Retinal pigment epithelial cell (primary cell): ENCODE measurements around the gene SAE1.

ENCODE experiments used
- DNase-seq: peaks from one replicate; pipeline ENCODE4 v3.0.0-alpha.2; 2010; ENCODE audit warnings: low read depth
- H3K4me3 ChIP-seq: 2 replicates; pipeline ENCODE4 v1.5.1; 2011; ENCODE audit warnings: mild to moderate bottlenecking, low read length, control low read depth, moderate library complexity
- TF ChIP-seq, protein P1 (sequence below): conservative IDR thresholded peaks from 2 replicates; pipeline ENCODE4 v1.5.1; 2011; ENCODE audit warnings: low read depth, low read length, control low read depth, inconsistent platforms

Gene SAE1

GRCh38 chr19:47236072-47236675 lies 105.5 kb downstream of the SAE1 start:
- no peak for DNase-seq
- no peak overlapping the region for H3K4me3 ChIP-seq
- TF ChIP-seq, protein P1, sequence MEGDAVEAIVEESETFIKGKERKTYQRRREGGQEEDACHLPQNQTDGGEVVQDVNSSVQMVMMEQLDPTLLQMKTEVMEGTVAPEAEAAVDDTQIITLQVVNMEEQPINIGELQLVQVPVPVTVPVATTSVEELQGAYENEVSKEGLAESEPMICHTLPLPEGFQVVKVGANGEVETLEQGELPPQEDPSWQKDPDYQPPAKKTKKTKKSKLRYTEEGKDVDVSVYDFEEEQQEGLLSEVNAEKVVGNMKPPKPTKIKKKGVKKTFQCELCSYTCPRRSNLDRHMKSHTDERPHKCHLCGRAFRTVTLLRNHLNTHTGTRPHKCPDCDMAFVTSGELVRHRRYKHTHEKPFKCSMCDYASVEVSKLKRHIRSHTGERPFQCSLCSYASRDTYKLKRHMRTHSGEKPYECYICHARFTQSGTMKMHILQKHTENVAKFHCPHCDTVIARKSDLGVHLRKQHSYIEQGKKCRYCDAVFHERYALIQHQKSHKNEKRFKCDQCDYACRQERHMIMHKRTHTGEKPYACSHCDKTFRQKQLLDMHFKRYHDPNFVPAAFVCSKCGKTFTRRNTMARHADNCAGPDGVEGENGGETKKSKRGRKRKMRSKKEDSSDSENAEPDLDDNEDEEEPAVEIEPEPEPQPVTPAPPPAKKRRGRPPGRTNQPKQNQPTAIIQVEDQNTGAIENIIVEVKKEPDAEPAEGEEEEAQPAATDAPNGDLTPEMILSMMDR = no peak

DNA sequence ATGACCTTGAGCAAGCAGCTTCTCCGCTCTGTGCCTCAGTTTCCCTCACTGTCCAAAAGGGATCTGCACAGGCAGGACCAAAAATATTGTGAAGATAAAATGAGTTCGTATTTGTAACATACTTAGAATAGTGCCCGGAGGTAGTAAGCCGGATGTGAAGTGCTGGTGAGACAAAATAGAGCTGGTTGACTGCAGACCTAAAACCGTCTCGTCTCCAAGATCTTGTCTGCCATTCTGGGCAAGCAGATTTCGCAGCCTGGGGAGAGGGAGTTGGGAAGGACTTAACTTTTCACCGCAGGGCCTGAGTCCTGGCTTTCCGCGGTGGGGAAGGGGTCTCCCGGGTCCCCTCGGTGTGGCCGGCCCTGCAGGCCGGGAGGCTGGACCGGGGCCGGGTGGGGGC lies 108.5 kb downstream of the SAE1 start:
- TF ChIP-seq, protein P1 = no peak
- H3K4me3 ChIP-seq = peak overlapping the region; percentile 50
- DNase-seq = no peak

- peak overlapping the region; percentile 40 for H3K4me3 ChIP-seq
- no peak for DNase-seq
- TF ChIP-seq, protein P1 = no peak
Observed at GRCh38 chr19:47239610-47240296, 109.1 kb downstream of the SAE1 start.

DNA sequence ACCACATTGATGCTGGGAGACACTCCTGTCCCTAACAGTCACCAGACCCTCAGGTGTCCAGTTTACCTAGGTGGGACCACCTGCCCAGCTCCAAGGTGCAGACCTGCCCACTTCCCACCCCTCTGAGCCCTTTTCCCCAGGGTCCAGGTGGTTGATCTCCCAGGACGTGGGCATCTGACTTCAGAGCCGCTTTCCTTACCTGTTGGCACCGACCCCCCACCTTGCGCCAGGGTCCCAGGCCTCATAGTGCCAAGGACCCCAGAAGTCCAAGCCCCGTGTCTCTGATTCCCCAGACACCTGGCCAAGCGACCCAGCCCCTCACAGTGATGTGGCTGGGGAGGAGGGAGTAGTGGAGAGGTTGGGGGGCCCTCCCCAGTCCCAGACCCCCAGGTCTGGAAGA lies 109.9 kb downstream of the SAE1 start:
- no peak overlapping the region for H3K4me3 ChIP-seq
- DNase-seq = no peak
- TF ChIP-seq, protein P1 = no peak

DNA sequence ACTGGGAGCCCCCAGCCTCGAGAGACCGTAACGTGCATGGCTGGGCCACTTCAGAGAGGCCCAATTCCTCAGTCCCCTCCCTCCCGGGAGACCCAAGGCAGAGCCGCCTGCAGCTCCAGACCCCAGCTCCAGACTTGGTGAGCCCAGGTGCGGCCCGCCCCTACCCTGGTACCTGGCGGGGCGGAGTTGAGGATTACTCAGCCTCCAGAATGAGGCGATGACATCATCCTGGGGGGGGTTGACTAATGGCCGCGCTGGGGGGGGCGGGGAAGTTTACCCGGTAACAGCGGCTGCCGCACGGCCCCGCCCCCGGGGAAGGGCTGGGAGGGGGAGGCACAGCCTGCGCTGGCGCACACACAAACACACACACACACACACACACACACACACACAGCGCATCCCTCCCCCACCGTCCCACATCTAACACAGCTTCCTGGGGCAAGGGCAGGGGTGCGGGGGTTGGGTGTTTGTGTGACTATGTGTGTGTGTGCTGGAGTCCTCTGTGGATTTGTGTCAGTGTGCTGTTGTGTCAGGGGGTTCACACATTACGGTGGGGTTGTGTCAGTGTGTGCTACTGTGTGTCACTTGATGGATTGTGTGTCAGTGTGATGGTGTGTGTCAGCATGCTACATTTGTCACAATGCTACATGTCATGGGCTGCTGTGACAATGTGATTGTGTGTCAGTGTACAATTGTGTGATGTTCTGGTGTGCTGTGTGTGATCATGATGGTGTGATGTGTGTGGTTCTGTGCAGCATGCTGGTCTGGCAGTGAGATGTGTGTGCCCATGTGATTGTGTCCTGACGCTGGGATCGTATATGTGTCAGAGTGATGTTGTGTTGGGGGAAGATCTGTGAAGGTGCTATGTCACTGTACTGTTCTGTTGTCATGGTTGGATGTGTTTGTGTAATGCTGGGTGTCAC lies 110.6 kb downstream of the SAE1 start:
- peak overlapping the region; percentile 14 for H3K4me3 ChIP-seq
- TF ChIP-seq, protein P1 = no peak
- DNase-seq = no peak

GRCh38 chr19:47241919-47242577 lies 111.4 kb downstream of the SAE1 start:
- TF ChIP-seq, protein P1 = no peak
- no peak overlapping the region for H3K4me3 ChIP-seq
- DNase-seq = no peak
